ENCODE measurements around the gene HJV. TPM values are rescaled to one million over a fixed set of nuclear protein-coding genes. Genes with fewer than 3 reads are reported as not detected.

Gene HJV
- total RNA-seq, 1 donor from 2014 or later = not detected

DNA sequence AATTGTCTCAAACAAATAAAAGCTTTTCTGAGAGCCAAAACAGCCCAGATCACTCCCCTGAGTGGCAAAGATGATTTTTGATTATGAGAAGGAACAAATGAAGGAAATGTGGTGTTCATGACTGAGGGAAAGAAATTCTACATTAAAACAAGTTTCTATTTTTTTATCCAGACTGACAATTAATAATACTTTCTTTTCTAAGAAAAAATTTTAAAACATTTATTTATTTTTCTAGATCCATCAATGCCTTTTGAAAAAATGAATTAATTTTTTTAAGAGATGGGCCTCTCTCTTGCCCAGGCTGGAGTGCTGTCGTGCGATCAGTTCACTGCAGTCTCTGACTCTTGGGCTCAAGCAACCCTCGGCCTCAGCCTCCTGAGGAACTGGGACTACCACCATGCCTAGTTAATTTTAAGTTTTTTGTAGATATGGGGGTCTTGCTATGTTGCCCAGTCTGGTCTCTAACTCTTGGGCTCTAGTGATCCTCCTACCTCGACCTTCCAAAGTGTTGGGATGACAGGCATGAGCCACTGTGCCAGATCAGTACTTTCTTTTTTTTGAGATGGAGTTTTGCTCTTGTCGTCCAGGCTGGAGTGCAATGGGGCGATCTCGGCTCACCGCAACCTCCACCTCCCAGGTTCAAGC is 13.9 kb downstream of the HJV start:
- peaks cover 3% of the 10 kb centered on the region for H3K27me3 Mint-ChIP-seq (ENCODE audit: unreplicated experiment)
- H3K27ac Mint-ChIP-seq (ENCODE audit: unreplicated experiment) = no peak overlapping the region
- peaks cover 8% of the 10 kb centered on the region for H3K4me1 Mint-ChIP-seq (ENCODE audit: unreplicated experiment)
- no peak overlapping the region for H3K4me3 Mint-ChIP-seq (ENCODE audit: unreplicated experiment)
- DNase-seq (ENCODE audit: low spot score) = no peak
- no peaks in the 10 kb centered on the region for H3K9me3 Mint-ChIP-seq (ENCODE audit: unreplicated experiment)
- no peaks in the 10 kb centered on the region for H3K36me3 Mint-ChIP-seq (ENCODE audit: low read depth, unreplicated experiment)
- TF ChIP-seq, protein P1, sequence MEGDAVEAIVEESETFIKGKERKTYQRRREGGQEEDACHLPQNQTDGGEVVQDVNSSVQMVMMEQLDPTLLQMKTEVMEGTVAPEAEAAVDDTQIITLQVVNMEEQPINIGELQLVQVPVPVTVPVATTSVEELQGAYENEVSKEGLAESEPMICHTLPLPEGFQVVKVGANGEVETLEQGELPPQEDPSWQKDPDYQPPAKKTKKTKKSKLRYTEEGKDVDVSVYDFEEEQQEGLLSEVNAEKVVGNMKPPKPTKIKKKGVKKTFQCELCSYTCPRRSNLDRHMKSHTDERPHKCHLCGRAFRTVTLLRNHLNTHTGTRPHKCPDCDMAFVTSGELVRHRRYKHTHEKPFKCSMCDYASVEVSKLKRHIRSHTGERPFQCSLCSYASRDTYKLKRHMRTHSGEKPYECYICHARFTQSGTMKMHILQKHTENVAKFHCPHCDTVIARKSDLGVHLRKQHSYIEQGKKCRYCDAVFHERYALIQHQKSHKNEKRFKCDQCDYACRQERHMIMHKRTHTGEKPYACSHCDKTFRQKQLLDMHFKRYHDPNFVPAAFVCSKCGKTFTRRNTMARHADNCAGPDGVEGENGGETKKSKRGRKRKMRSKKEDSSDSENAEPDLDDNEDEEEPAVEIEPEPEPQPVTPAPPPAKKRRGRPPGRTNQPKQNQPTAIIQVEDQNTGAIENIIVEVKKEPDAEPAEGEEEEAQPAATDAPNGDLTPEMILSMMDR (IDR thresholded peaks at IDR 0.05; ENCODE audit: unreplicated experiment) = peak; percentile 97

DNA sequence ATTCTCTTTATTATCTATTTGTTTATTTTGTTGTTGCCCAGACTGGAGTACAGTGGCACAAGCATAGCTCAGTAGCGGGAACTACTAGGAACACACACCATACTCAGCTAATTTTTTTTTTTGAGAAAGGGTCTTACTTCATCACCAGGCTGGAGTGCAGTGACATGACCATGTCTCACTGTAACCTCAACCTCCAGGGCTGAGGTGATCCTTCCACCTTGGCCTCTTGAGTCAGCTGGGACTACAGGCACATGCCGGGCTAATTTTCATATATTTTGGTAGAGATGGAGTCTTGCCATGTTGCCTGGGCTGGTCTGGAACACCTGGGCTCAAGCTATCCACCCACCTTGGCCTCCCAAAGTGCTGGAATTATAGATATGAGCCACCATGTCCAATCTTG is 19.8 kb downstream of the HJV start:
- Mint-ChIP-seq H3K27me3 (ENCODE audit: unreplicated experiment) (peaks cover 6% of the 10 kb centered on the region), H3K4me3 (ENCODE audit: unreplicated experiment) (no peak overlapping the region), H3K27ac (ENCODE audit: unreplicated experiment) (peak overlapping the region; percentile 30), H3K4me1 (ENCODE audit: unreplicated experiment) (peaks cover 21% of the 10 kb centered on the region), H3K36me3 (ENCODE audit: low read depth, unreplicated experiment) (no peaks in the 10 kb centered on the region), H3K9me3 (ENCODE audit: unreplicated experiment) (no peaks in the 10 kb centered on the region)
- TF ChIP-seq, protein P1 (IDR thresholded peaks at IDR 0.05; ENCODE audit: unreplicated experiment) = no peak
- DNase-seq (ENCODE audit: low spot score) = no peak

DNA sequence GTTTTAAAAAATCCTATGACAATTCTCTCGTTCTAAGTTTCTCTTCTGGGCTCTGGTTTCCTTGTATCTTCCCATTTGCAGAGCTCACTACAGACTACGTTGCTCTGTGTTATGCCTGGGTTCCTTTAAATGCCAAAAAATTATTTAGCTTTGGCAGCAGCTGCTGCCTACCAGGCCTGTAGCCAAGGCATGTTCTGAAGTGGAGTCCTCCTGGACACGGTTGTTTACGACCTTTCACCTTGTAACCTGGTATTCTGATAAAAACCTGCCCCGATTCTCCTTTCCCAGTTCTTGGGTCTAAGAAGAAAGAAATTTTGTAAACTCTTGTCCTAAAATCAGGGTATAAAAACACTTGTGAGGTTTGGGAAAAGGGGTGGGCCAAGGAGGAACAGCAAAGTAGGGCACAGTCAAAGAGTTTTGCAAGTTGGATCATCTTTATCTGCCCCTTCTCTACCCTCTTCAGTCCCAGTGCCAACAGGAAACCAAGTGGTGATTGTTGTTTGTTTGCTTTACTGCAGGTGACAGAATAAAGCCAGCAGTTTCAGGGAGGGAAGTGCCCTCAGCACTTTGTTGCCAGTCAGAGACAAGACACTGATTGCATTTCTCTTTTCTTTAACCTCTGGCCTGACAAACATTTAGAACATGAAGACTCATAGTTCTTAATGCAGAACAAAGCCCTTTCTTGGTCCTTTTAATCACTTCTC is 22.1 kb downstream of the HJV start:
- peak overlapping the region; percentile 70 for H3K27ac Mint-ChIP-seq (ENCODE audit: unreplicated experiment)
- TF ChIP-seq, protein P1 (IDR thresholded peaks at IDR 0.05; ENCODE audit: unreplicated experiment) = no peak
- H3K4me3 Mint-ChIP-seq (ENCODE audit: unreplicated experiment) = no peak overlapping the region
- no peaks in the 10 kb centered on the region for H3K9me3 Mint-ChIP-seq (ENCODE audit: unreplicated experiment)
- H3K27me3 Mint-ChIP-seq (ENCODE audit: unreplicated experiment) = peaks cover 7% of the 10 kb centered on the region
- DNase-seq (ENCODE audit: low spot score) = no peak
- H3K36me3 Mint-ChIP-seq (ENCODE audit: low read depth, unreplicated experiment) = peaks cover 17% of the 10 kb centered on the region
- H3K4me1 Mint-ChIP-seq (ENCODE audit: unreplicated experiment) = peaks cover 27% of the 10 kb centered on the region

DNA sequence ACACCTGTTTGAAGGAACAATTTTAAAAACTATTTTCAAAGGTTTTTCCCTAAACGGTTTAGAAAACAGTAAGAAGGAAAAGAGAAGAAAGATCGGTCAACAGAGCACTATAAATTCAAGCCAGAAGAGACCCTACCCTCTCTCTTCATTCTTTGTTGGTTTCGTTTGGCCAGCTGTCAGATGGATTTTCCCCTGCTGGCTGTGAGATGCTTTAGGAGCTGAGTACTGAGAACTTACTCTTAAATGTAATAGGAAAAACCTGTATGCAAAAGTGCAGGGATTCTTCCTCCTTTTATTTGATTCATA is 23.9 kb downstream of the HJV start:
- H3K27ac Mint-ChIP-seq (ENCODE audit: unreplicated experiment) = peak overlapping the region; percentile 98
- TF ChIP-seq, protein P1 (IDR thresholded peaks at IDR 0.05; ENCODE audit: unreplicated experiment) = no peak

DNA sequence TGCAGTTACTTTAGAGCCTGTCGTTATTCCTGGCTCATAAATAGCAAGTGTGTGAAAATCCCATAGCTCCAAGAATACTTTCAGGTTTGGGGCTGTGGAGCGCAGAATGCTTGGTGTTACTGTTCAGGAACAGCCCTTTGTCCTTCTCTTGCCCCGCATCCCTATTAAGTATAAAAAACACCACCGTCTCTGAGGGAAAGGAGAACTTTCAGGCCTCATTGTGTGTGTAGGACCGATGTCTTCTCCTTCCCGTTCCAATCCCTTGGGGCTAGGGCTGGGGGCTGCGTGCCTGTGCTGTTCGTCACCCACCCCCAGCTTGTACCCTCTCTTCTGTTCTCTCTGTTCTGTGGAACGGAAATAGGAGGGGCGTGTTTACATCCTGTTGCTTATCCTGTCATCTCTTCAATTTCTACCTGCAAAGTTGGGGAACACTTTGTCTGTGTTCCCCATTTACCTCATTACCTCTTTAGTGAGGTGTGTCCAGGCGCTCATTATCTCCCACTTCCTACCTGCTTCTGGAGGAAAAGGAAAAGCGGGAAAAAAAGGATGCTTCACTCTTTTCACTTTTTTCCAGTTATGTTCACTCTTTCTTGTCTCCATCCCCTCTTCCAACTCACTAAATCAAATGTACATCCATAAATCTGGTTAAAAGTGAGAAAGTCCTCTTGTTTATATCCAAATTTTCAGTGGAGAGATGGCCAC is 24.4 kb downstream of the HJV start:
- peak overlapping the region; percentile 100 for H3K4me3 Mint-ChIP-seq (ENCODE audit: unreplicated experiment)
- peaks cover 50% of the 10 kb centered on the region for H3K4me1 Mint-ChIP-seq (ENCODE audit: unreplicated experiment)
- H3K9me3 Mint-ChIP-seq (ENCODE audit: unreplicated experiment) = no peaks in the 10 kb centered on the region
- H3K27ac Mint-ChIP-seq (ENCODE audit: unreplicated experiment) = peak overlapping the region; percentile 98
- DNase-seq (ENCODE audit: low spot score) = no peak
- H3K27me3 Mint-ChIP-seq (ENCODE audit: unreplicated experiment) = peaks cover 5% of the 10 kb centered on the region
- peaks cover 39% of the 10 kb centered on the region for H3K36me3 Mint-ChIP-seq (ENCODE audit: low read depth, unreplicated experiment)
- TF ChIP-seq, protein P1 (IDR thresholded peaks at IDR 0.05; ENCODE audit: unreplicated experiment) = no peak

More for the DNA sequence above, 23.9 kb downstream of the HJV start:
- H3K4me3 Mint-ChIP-seq (ENCODE audit: unreplicated experiment) = peak overlapping the region; percentile 100
- peaks cover 45% of the 10 kb centered on the region for H3K4me1 Mint-ChIP-seq (ENCODE audit: unreplicated experiment)
- H3K9me3 Mint-ChIP-seq (ENCODE audit: unreplicated experiment) = no peaks in the 10 kb centered on the region
- peaks cover 5% of the 10 kb centered on the region for H3K27me3 Mint-ChIP-seq (ENCODE audit: unreplicated experiment)
- H3K36me3 Mint-ChIP-seq (ENCODE audit: low read depth, unreplicated experiment) = peaks cover 34% of the 10 kb centered on the region
- DNase-seq (ENCODE audit: low spot score) = no peak
